ENCODE data around the gene OAT. TPM values are rescaled to one million over a fixed set of nuclear protein-coding genes. Genes with fewer than 3 reads are reported as not detected.
A peak's percentile ranks its signal among the peaks of the same experiment; 100 is the strongest.

The OAT gene
- total and polyA plus RNA-seq, 5 donors from 2014 or later: 37.6 to 76.4 (median 56.7) TPM

- H3K27me3 Mint-ChIP-seq: peaks cover 88% of the 10 kb centered on the region
- no peak overlapping the region for H3K27ac Mint-ChIP-seq
- Histone ChIP-seq H3K27me3 (ENCODE audit: control insufficient read depth, insufficient read depth, low read length) (peaks cover 39% of the 10 kb centered on the region), H3K27ac (ENCODE audit: insufficient read depth, low read length, poor library complexity, severe bottlenecking) (no peak overlapping the region), H3K4me3 (ENCODE audit: low read depth, low read length) (no peak overlapping the region), H3K9me3 (ENCODE audit: control insufficient read depth in 2 of 2, low read length in 2 of 2) (no peaks in the 10 kb centered on the region), H3K36me3 (ENCODE audit: control insufficient read depth, insufficient read depth, low read length) (no peaks in the 10 kb centered on the region), H3K4me1 (ENCODE audit: control insufficient read depth, insufficient read depth, low read length, poor library complexity, severe bottlenecking) (peaks cover 21% of the 10 kb centered on the region)
- peaks cover 0 to 29% (median 11%) of the 10 kb centered on the region in 4 donors for H3K4me1 Mint-ChIP-seq
- peaks cover 0 to 2% (median 0%) of the 10 kb centered on the region in 7 donors for H3K9me3 Mint-ChIP-seq
- DNase-seq (no peak), ATAC-seq (ENCODE audit: low read depth in 2 of 2) (no peak)
- H3K36me3 Mint-ChIP-seq: peaks cover 3% of the 10 kb centered on the region
- H3K4me3 Mint-ChIP-seq: peak overlapping the region in 1 of 4 donors; percentile 62
These were observed 32.6 kb upstream of the OAT start for GRCh38 chr10:124451276-124451675.

DNA sequence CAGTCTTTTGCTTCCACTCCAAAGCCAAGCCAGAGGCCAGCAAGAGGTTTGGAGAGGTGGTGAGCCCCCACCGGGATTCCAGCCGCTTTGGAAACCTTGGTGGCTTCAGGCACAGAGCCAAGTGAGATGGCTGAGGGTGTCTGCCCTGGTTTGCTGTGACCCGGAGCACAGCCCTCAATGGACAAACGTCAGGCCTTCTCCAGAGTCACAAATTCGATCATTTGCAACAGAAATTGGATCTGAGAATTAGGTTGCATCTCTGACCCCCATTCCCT lies 32.0 kb upstream of the OAT start:
- H3K9me3 ChIP-seq (ENCODE audit: control insufficient read depth in 2 of 2, low read length in 2 of 2): no peaks in the 10 kb centered on the region
- Mint-ChIP-seq H3K27ac (no peak overlapping the region), H3K4me3 (peak overlapping the region in 2 of 4 donors; percentile 28 to 62), H3K27me3 (peaks cover 88% of the 10 kb centered on the region), H3K36me3 (peaks cover 3% of the 10 kb centered on the region), H3K9me3 (peaks cover 0 to 2% (median 0%) of the 10 kb centered on the region in 7 donors), H3K4me1 (peaks cover 0 to 29% (median 11%) of the 10 kb centered on the region in 4 donors)
- DNase-seq: no peak
- H3K4me1 ChIP-seq (ENCODE audit: control insufficient read depth, insufficient read depth, low read length, poor library complexity, severe bottlenecking): peaks cover 21% of the 10 kb centered on the region
- H3K4me3 ChIP-seq (ENCODE audit: low read depth, low read length): no peak overlapping the region
- H3K27ac ChIP-seq (ENCODE audit: insufficient read depth, low read length, poor library complexity, severe bottlenecking): no peak overlapping the region
- no peaks in the 10 kb centered on the region for H3K36me3 ChIP-seq (ENCODE audit: control insufficient read depth, insufficient read depth, low read length)
- no peak for ATAC-seq (ENCODE audit: low read depth in 2 of 2)
- peaks cover 44% of the 10 kb centered on the region for H3K27me3 ChIP-seq (ENCODE audit: control insufficient read depth, insufficient read depth, low read length)

- Mint-ChIP-seq H3K4me1 (peaks cover 0 to 29% (median 11%) of the 10 kb centered on the region in 4 donors), H3K27me3 (peaks cover 89% of the 10 kb centered on the region), H3K9me3 (peaks cover 0 to 2% (median 0%) of the 10 kb centered on the region in 7 donors), H3K36me3 (peaks cover 3% of the 10 kb centered on the region), H3K4me3 (peak within 1 kb of the TSS; percentile 27 to 68 (median 58)), H3K27ac (peak within 1 kb of the TSS in 1 of 3 donors; percentile 14)
- Histone ChIP-seq H3K4me3 (ENCODE audit: low read depth, low read length) (no peak within 1 kb of the TSS), H3K4me1 (ENCODE audit: control insufficient read depth, insufficient read depth, low read length, poor library complexity, severe bottlenecking) (peaks cover 21% of the 10 kb centered on the region), H3K27me3 (ENCODE audit: control insufficient read depth, insufficient read depth, low read length) (peaks cover 48% of the 10 kb centered on the region), H3K9me3 (ENCODE audit: control insufficient read depth in 2 of 2, low read length in 2 of 2) (no peaks in the 10 kb centered on the region), H3K36me3 (ENCODE audit: control insufficient read depth, insufficient read depth, low read length) (no peaks in the 10 kb centered on the region), H3K27ac (ENCODE audit: insufficient read depth, low read length, poor library complexity, severe bottlenecking) (no peak within 1 kb of the TSS)
- no peak for DNase-seq
- ATAC-seq (ENCODE audit: low read depth in 2 of 2): no peak
These were observed 31.5 kb upstream of the OAT start, which contains the start of gene NKX1-2 for GRCh38 chr10:124450012-124450782. NKX1-2 (minus strand) TSS chr10:124450035; CDS start chr10:124449943, 92 bp downstream.

- peak overlapping the region in 3 of 4 donors; percentile 15 to 68 (median 27) for H3K4me3 Mint-ChIP-seq
- H3K9me3 Mint-ChIP-seq: peaks cover 0 to 2% (median 0%) of the 10 kb centered on the region in 7 donors
- peaks cover 0 to 29% (median 11%) of the 10 kb centered on the region in 4 donors for H3K4me1 Mint-ChIP-seq
- no peaks in the 10 kb centered on the region for H3K36me3 ChIP-seq (ENCODE audit: control insufficient read depth, insufficient read depth, low read length)
- peaks cover 90% of the 10 kb centered on the region for H3K27me3 Mint-ChIP-seq
- no peak overlapping the region for H3K27ac ChIP-seq (ENCODE audit: insufficient read depth, low read length, poor library complexity, severe bottlenecking)
- no peak overlapping the region for H3K4me3 ChIP-seq (ENCODE audit: low read depth, low read length)
- no peaks in the 10 kb centered on the region for H3K36me3 Mint-ChIP-seq
- peaks cover 48% of the 10 kb centered on the region for H3K27me3 ChIP-seq (ENCODE audit: control insufficient read depth, insufficient read depth, low read length)
- H3K9me3 ChIP-seq (ENCODE audit: control insufficient read depth in 2 of 2, low read length in 2 of 2): no peaks in the 10 kb centered on the region
- peaks cover 21% of the 10 kb centered on the region for H3K4me1 ChIP-seq (ENCODE audit: control insufficient read depth, insufficient read depth, low read length, poor library complexity, severe bottlenecking)
- H3K27ac Mint-ChIP-seq: peak overlapping the region in 1 of 3 donors; percentile 14
- DNase-seq (no peak), ATAC-seq (ENCODE audit: low read depth in 2 of 2) (no peak)
These were observed 30.7 kb upstream of the OAT start for GRCh38 chr10:124449170-124450011.

GRCh38 chr10:124448696-124449169 lies 30.0 kb upstream of the OAT start:
- no peak for DNase-seq
- H3K4me3 ChIP-seq (ENCODE audit: low read depth, low read length): no peak overlapping the region
- no peak overlapping the region for H3K27ac ChIP-seq (ENCODE audit: insufficient read depth, low read length, poor library complexity, severe bottlenecking)
- no peaks in the 10 kb centered on the region for H3K9me3 ChIP-seq (ENCODE audit: control insufficient read depth in 2 of 2, low read length in 2 of 2)
- peaks cover 0 to 2% (median 0%) of the 10 kb centered on the region in 7 donors for H3K9me3 Mint-ChIP-seq
- ATAC-seq (ENCODE audit: low read depth in 2 of 2): no peak
- H3K27me3 ChIP-seq (ENCODE audit: control insufficient read depth, insufficient read depth, low read length): peaks cover 43% of the 10 kb centered on the region
- H3K27me3 Mint-ChIP-seq: peaks cover 91% of the 10 kb centered on the region
- no peaks in the 10 kb centered on the region for H3K36me3 Mint-ChIP-seq
- H3K27ac Mint-ChIP-seq: peak overlapping the region in 1 of 3 donors; percentile 14
- peaks cover 0 to 29% (median 11%) of the 10 kb centered on the region in 4 donors for H3K4me1 Mint-ChIP-seq
- peaks cover 21% of the 10 kb centered on the region for H3K4me1 ChIP-seq (ENCODE audit: control insufficient read depth, insufficient read depth, low read length, poor library complexity, severe bottlenecking)
- peak overlapping the region in 2 of 4 donors; percentile 66 to 68 for H3K4me3 Mint-ChIP-seq
- H3K36me3 ChIP-seq (ENCODE audit: control insufficient read depth, insufficient read depth, low read length): no peaks in the 10 kb centered on the region

DNA sequence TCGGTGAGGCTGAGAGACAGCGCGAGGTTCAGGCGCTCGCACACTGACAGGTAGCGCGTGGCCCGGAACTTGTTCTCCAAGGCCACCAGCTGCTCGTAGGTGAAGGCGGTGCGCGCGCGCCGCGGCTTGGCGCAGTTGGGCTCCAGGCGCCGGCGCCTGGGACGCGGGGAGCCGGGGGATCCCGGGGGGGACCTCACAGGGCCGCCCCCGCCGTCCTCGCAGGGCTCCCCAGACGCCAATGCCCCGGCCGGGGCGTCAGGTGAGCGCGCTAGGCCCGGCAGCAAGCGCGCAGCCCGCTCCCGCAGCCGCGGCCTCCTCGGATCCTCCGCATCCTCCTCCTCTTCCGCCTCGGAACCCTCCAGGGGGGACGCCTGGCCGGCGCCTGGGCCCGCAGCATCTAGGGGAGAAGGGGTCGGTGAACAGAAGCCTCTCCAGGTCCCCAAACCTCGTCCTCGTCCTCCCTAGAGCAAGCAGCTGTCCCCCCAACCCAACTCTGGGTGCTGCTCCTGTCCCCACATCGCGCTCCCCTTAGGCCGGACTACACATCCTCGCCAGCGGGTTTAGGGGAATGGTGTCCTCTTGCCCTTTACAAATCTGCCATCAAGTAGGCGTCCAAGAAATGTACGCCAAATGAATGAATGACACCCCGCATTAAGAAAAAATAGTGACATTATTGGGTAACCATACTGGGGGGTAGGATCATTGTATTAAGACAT lies 29.2 kb upstream of the OAT start:
- Histone ChIP-seq H3K9me3 (ENCODE audit: control insufficient read depth in 2 of 2, low read length in 2 of 2) (no peaks in the 10 kb centered on the region), H3K27ac (ENCODE audit: insufficient read depth, low read length, poor library complexity, severe bottlenecking) (no peak overlapping the region), H3K27me3 (ENCODE audit: control insufficient read depth, insufficient read depth, low read length) (peaks cover 42% of the 10 kb centered on the region), H3K4me1 (ENCODE audit: control insufficient read depth, insufficient read depth, low read length, poor library complexity, severe bottlenecking) (peaks cover 21% of the 10 kb centered on the region), H3K36me3 (ENCODE audit: control insufficient read depth, insufficient read depth, low read length) (no peaks in the 10 kb centered on the region), H3K4me3 (ENCODE audit: low read depth, low read length) (no peak overlapping the region)
- Mint-ChIP-seq H3K9me3 (peaks cover 0 to 2% (median 0%) of the 10 kb centered on the region in 7 donors), H3K27me3 (peaks cover 89% of the 10 kb centered on the region), H3K4me1 (peaks cover 0 to 29% (median 11%) of the 10 kb centered on the region in 4 donors), H3K27ac (no peak overlapping the region), H3K36me3 (no peaks in the 10 kb centered on the region), H3K4me3 (peak overlapping the region in 3 of 4 donors; percentile 64 to 68 (median 66))
- ATAC-seq (ENCODE audit: low read depth in 2 of 2) (no peak), DNase-seq (no peak)
